HL-60 (cell line): ENCODE results near the gene FHIT.

ENCODE experiments used
- DNase-seq, 2 experiments: peaks; one replicate each; pipeline ENCODE4 v3.0.0-alpha.2; 2010 to 2020; ENCODE audit warnings: low read depth in 1 of 2, low spot score in 1 of 2
- H3K27ac ChIP-seq: fragments of 250-450 bp; sonication (Bioruptor Pico); replicated peaks from 2 replicates; pipeline ENCODE4 v1.5.1; 2020; ENCODE audit warnings: mild to moderate bottlenecking, moderate library complexity
- H3K27me3 ChIP-seq: fragments of 250-450 bp; sonication (Bioruptor Pico); 2 replicates; pipeline ENCODE4 v1.5.1; 2021; ENCODE audit warnings: mild to moderate bottlenecking, moderate library complexity; ENCODE audit not compliant: insufficient read depth, poor library complexity, severe bottlenecking
- H3K4me3 ChIP-seq: replicated peaks from 2 replicates; pipeline ENCODE4 v1.5.1; 2011; ENCODE audit warnings: mild to moderate bottlenecking, control low read depth, low read length; ENCODE audit not compliant: insufficient read depth
- GABPA ChIP-seq: IDR thresholded peaks from 2 replicates; pipeline ENCODE4 v1.6.1; 2012; ENCODE audit warnings: low read depth
- POLR2AphosphoS5 ChIP-seq: IDR thresholded peaks from 2 replicates; pipeline ENCODE4 v1.6.1; 2012; ENCODE audit warnings: low read depth
- SPI1 ChIP-seq: IDR thresholded peaks from 2 replicates; pipeline ENCODE4 v1.6.1; 2012; ENCODE audit warnings: low read depth, mild to moderate bottlenecking, borderline replicate concordance
- TF ChIP-seq, protein P1 (sequence below): IDR thresholded peaks from one replicate; pipeline ENCODE4 v1.5.1; 2011; ENCODE audit warnings: low read length, control low read depth, inconsistent platforms; ENCODE audit not compliant: insufficient read depth
- TF ChIP-seq, protein P2 (sequence below): IDR thresholded peaks from 2 replicates; pipeline ENCODE4 v1.6.1; 2012; ENCODE audit warnings: low read depth; ENCODE audit not compliant: insufficient replicate concordance

FHIT gene

DNA sequence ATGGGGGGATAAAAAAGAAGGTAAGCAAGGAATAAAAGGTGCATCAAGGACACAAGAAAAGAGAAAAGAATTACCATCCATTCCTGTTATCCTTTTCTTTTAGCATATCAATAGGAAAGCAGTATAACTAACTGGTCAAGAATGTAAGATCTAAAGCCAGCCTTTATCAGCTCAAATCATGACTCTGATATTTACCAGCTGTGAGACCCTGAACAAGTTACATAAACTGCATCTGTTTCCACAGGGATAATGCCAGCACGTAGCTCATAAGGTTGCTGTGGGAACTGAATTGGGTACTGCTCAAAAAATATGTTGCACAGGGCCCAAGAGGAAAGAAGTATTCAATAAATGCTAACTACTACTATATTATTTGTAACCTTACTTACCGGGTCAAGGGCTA is 1109.2 kb downstream of the FHIT start:
- no peak for DNase-seq
- no peak for TF ChIP-seq GABPA
- TF ChIP-seq, protein P1, sequence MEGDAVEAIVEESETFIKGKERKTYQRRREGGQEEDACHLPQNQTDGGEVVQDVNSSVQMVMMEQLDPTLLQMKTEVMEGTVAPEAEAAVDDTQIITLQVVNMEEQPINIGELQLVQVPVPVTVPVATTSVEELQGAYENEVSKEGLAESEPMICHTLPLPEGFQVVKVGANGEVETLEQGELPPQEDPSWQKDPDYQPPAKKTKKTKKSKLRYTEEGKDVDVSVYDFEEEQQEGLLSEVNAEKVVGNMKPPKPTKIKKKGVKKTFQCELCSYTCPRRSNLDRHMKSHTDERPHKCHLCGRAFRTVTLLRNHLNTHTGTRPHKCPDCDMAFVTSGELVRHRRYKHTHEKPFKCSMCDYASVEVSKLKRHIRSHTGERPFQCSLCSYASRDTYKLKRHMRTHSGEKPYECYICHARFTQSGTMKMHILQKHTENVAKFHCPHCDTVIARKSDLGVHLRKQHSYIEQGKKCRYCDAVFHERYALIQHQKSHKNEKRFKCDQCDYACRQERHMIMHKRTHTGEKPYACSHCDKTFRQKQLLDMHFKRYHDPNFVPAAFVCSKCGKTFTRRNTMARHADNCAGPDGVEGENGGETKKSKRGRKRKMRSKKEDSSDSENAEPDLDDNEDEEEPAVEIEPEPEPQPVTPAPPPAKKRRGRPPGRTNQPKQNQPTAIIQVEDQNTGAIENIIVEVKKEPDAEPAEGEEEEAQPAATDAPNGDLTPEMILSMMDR = no peak
- no peak for TF ChIP-seq POLR2AphosphoS5
- TF ChIP-seq, protein P2, sequence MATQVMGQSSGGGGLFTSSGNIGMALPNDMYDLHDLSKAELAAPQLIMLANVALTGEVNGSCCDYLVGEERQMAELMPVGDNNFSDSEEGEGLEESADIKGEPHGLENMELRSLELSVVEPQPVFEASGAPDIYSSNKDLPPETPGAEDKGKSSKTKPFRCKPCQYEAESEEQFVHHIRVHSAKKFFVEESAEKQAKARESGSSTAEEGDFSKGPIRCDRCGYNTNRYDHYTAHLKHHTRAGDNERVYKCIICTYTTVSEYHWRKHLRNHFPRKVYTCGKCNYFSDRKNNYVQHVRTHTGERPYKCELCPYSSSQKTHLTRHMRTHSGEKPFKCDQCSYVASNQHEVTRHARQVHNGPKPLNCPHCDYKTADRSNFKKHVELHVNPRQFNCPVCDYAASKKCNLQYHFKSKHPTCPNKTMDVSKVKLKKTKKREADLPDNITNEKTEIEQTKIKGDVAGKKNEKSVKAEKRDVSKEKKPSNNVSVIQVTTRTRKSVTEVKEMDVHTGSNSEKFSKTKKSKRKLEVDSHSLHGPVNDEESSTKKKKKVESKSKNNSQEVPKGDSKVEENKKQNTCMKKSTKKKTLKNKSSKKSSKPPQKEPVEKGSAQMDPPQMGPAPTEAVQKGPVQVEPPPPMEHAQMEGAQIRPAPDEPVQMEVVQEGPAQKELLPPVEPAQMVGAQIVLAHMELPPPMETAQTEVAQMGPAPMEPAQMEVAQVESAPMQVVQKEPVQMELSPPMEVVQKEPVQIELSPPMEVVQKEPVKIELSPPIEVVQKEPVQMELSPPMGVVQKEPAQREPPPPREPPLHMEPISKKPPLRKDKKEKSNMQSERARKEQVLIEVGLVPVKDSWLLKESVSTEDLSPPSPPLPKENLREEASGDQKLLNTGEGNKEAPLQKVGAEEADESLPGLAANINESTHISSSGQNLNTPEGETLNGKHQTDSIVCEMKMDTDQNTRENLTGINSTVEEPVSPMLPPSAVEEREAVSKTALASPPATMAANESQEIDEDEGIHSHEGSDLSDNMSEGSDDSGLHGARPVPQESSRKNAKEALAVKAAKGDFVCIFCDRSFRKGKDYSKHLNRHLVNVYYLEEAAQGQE = no peak
- TF ChIP-seq SPI1 = no peak
- no peak overlapping the region for H3K4me3 ChIP-seq

DNA sequence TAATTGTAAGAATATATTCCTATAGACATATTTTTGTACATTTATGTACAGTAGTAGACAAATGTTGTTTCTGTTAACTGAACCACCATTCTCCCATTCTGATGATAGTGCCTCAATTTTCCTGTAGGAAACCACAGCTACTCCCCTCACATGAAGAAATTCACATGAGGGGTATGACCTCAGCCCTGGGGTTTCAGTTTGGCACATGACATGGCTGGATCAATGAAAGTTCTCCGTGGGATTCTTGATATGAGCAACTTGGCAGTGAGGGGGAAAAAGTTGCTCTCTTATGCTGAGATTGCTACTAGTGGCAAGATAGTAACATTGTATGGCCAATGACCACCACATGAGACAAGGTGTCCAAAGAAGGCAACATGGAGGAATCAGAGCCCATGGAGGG is 1111.1 kb downstream of the FHIT start:
- DNase-seq = no peak
- Histone ChIP-seq H3K27ac (no peak overlapping the region), H3K4me3 (no peak overlapping the region), H3K27me3 (no peaks in the 10 kb centered on the region)
- TF ChIP-seq, protein P1 = no peak
- TF ChIP-seq POLR2AphosphoS5 = no peak

More for the DNA sequence above, 1109.2 kb downstream of the FHIT start:
- Histone ChIP-seq H3K27ac (no peak overlapping the region), H3K27me3 (no peaks in the 10 kb centered on the region)

DNA sequence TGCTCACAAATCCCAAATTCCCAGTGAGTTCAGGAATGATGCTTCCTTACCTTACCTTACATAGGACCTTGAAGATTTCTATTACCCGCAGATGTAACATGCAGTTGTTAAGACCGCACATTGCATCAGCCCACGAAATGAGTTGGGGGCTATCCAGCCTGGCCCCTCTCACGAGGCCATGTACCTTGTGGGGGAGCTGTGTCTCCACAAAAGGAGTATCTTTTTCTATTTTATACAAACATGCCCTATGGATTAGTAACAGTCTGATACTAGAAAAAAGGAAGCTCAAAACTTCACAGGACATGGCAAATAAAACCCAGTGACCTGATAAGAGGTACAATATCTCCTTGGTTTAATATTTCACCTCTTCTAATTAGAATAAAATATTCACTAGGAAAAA is 1114.7 kb downstream of the FHIT start:
- TF ChIP-seq, protein P2 = no peak
- TF ChIP-seq, protein P1 = no peak
- TF ChIP-seq GABPA (no peak), POLR2AphosphoS5 (no peak), SPI1 (no peak)
- DNase-seq = no peak
- no peak overlapping the region for H3K4me3 ChIP-seq
- no peaks in the 10 kb centered on the region for H3K27me3 ChIP-seq
- H3K27ac ChIP-seq = no peak overlapping the region

DNA sequence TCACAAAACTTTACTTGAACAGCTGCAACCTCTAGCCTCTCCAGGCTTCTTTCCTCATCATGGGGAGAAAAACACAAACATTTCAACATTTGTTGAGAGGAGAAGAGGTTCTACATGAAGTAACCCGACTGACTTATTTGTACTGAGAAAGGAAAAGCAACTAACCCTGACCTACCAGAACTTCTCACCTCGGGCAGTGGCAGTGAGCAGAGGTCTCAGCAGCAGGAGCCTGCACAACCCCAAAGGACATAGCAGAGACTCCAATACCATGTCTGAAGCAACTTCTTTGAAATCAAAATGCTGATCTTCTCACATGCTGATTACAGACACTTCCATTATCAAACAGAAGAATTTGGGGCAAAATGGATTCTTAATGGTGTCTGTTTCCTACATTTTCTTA is 1115.8 kb downstream of the FHIT start:
- H3K27ac ChIP-seq = no peak overlapping the region
- no peak for TF ChIP-seq SPI1
- TF ChIP-seq, protein P2 = no peak
- TF ChIP-seq, protein P1 = no peak
- no peak for TF ChIP-seq GABPA
- no peak for TF ChIP-seq POLR2AphosphoS5
- no peaks in the 10 kb centered on the region for H3K27me3 ChIP-seq
- no peak for DNase-seq
- no peak overlapping the region for H3K4me3 ChIP-seq
